ENCODE measurements around the gene FUS.
"Not testable (repeated sequence)": the region's sequence is repeated elsewhere in the genome, so short reads cannot be mapped to it uniquely, and the experiment has no call there.

Gene FUS

DNA sequence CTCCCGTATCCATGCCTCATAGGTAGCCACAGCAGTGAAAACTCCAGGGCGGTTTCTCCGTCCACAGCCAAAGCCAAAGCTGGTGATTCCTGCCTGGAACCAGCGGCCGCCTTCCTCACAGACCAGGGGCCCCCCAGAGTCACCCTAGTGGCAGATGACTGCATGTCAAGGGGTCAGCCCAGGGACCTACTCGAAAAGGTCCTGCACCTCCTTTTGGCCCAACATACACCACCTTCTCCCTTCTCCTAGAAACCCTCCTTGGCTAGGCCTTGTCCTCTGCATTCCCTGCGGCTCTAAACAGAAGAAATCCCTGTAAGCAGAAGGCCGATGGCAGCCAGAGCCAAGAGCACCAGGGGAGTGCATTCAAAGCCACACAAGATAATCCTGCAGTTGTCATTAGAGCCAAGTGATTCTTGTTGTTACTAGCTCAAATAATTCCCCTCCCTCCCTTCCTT lies 36.2 kb upstream of the FUS start:
- no peak for DNase-seq (ENCODE audit: low read depth)

DNA sequence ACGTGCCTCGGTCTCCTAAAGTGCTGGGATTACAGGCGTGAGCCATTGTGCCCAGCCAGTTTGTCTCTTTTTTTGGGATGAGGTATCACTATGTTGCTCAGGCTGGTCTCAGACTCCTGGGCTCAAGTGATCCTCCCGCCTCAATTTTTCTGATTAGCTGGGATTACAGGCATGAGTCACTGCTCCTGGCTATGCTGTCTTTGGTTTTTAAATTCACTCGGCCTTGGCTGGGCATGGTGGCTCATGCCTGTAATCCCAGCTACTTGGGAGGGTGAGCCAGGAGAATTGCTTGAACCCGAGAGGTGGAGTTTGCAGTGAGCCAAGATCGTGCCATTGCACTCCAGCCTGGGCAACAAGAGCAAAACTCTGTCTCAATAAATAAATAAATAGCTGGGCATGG lies 35.5 kb upstream of the FUS start:
- not testable (repeated sequence) for DNase-seq (ENCODE audit: low read depth)

- no peak for DNase-seq (ENCODE audit: low read depth)
These were observed 34.4 kb upstream of the FUS start for GRCh38 chr16:31145398-31145990.

DNA sequence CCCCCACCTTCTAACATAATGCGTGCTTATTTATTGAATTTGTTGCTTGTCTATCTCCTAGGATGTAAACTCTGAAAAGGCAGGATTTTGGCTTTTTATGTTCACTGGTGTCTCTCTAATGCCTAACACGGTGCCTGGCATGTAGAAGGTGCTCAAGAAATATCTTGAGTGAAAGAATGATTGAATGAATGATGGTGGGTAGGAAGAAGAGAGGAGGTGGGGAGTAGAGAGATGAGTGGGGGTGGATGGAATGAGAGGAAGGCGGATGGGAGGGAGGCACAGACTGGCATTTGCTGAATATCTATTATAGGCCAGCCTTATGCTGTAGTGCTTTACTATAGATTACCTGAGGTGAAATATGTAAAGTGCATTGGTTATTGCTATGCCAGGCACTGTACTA lies 32.4 kb upstream of the FUS start:
- no peak for DNase-seq (ENCODE audit: low read depth)

- no peak for DNase-seq (ENCODE audit: low read depth)
These were observed 31.6 kb upstream of the FUS start for GRCh38 chr16:31148281-31148728.

DNA sequence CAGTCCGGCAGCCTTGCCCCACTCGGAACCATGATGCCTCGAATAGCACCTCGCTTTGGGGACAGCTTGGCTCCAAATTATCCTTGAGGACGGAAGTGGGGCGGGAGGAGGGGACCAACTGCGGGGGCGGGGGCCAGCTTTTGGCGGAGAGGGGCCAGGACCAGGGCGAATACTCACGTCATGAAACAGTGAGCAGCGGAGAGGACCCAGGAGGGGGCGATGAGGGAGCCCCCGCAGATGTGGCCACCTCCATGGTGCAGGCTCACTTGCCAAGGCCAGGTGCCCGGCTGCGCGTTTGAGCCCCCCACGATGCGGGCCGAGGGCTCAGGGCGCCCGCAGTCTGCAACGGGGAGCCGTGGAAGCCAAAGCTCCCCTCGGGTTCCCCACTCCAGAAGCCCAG lies 31.0 kb upstream of the FUS start:
- DNase-seq (ENCODE audit: low read depth): no peak

DNA sequence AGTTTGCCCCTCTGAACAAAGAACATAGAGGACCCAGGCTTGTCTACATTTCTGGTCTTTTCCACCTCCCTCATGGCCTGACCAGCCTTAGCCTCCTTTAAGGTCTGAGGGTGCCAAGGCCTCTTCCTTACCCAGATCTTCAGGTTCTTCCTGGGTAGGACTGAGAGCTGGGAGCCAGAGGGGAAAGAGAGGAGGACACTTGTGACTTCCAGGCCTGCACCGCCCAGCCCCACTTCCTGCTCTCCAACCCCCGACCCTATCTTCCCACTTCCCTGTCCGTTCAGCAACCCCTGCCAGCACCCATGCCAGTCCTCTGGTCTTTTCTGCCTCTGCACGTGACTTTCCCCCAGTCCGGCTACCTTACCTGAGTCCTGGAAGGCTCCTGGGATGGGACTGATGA lies 30.6 kb upstream of the FUS start:
- no peak for DNase-seq (ENCODE audit: low read depth)

- DNase-seq (ENCODE audit: low read depth): no peak
These were observed 29.7 kb upstream of the FUS start, which contains the start of gene PRSS36 for GRCh38 chr16:31149894-31150890. PRSS36 (minus strand) TSS chr16:31150066; CDS start chr16:31150035, 31 bp downstream.

DNA sequence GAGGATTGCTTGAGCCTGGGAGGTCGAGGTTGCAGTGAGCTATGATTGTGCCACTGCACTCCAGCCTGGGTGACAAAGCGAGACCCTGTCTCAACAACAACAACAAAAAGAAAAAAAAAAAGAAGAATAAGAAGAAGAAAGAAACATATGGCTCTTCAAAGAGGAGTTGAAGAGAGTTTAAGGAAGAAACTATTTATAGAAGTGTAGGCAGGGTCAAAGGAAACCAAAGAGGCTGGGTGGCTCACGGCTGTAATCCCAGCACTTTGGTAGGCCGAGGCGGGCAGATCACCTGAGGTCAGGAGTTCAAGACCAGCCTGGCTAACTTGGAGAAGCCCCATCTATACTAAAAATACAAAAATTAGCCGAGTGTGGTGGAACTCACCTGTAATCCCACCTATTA lies 29.0 kb upstream of the FUS start:
- DNase-seq (ENCODE audit: low read depth): not testable (repeated sequence)

GRCh38 chr16:31157136-31157535 lies 22.8 kb upstream of the FUS start:
- no peak for DNase-seq (ENCODE audit: low read depth)

- no peak for DNase-seq (ENCODE audit: low read depth)
These were observed 12.6 kb upstream of the FUS start for GRCh38 chr16:31167315-31167714.

DNA sequence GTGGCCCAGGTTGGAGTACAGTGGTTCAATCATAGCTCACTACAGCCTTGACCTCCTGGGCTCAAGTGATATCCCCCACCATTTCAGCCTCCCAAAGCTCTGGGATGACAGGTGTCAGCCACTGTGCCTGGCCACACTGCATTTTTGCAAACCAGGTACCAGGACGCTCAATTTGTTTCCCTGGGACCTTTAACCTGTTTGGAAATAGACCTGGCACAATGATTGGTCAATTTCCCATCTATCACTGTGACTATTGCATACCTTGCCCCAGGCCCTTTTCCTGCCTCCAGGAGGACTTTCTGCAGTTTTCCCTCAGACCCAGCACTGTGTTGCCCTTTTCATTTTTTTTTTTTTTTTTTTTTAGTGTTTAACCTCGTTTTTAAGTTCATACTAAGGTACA lies 11.1 kb upstream of the FUS start:
- no peak for DNase-seq (ENCODE audit: low read depth)

DNA sequence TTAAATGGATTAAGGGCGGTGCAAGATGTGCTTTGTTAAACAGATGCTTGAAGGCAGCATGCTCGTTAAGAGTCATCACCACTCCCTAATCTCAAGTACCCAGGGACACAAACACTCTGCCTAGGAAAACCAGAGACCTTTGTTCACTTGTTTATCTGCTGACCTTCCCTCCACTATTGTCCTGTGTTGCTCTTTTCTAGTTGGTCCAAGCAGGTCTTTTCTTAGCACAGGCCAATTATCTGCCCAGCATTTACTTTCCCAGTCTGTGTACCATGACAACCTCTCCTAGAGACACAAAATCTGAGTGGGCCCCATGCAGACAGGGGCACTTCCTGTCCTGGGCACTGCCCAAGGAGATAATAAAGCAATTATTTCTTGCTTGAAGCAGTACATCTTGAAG lies 9.9 kb upstream of the FUS start:
- not testable (repeated sequence) for DNase-seq (ENCODE audit: low read depth)

- no peak for DNase-seq (ENCODE audit: low read depth)
These were observed 2.8 kb upstream of the FUS start for GRCh38 chr16:31177136-31177535.

- no peak for DNase-seq (ENCODE audit: low read depth)
These were observed 656 bp upstream of the FUS start for GRCh38 chr16:31179219-31179746.

- no peak for DNase-seq (ENCODE audit: low read depth)
These were observed 1.3 kb downstream of the FUS start for GRCh38 chr16:31181102-31181830.

DNA sequence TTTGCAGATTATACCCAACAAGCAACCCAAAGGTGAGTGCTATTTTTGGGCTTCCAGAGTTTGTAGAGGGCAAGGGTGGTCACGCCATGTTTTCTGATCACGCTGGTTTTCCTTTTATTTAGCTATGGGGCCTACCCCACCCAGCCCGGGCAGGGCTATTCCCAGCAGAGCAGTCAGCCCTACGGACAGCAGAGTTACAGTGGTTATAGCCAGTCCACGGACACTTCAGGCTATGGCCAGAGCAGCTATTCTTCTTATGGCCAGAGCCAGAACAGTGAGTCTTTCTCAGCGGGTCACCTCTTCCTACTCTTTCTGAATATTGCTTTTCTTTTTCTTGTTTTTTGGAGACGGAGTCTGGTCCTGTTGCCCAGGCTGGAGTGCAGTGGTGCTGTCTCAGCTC lies 2.5 kb downstream of the FUS start:
- no peak for DNase-seq (ENCODE audit: low read depth)

DNA sequence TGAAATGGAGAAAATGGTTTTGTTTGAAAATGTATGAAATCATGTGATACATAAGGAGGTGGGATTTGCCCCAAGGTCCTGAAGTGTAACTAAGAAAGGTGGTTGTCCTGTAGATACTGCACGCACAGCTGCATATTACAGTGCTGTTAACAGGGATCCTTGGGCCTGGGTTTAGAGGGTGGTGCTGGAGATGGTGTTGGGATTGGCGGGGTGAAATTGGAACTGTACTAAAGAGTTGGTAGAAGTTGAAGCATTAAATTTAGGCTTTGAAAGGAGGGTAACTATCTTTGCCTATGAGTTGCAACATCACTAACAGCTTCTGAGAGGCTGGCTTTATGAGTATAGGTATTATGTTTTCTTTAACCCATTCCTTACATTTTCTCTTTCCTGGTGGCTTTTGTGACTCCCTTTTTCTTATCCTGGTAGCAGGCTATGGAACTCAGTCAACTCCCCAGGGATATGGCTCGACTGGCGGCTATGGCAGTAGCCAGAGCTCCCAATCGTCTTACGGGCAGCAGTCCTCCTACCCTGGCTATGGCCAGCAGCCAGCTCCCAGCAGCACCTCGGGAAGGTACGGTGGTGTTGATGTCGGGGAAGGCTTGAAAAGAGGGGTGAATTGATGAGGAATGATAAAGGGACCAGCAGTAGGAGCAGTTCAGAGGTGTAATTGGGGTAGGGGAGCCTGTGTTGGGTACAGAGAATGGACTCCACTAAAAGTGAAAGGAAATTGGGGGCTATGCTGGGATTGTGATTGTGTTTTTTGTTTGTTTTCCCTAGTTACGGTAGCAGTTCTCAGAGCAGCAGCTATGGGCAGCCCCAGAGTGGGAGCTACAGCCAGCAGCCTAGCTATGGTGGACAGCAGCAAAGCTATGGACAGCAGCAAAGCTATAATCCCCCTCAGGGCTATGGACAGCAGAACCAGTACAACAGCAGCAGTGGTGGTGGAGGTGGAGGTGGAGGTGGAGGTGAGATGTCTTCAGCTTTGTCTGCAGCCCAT lies 3.8 kb downstream of the FUS start:
- DNase-seq (ENCODE audit: low read depth): no peak

DNA sequence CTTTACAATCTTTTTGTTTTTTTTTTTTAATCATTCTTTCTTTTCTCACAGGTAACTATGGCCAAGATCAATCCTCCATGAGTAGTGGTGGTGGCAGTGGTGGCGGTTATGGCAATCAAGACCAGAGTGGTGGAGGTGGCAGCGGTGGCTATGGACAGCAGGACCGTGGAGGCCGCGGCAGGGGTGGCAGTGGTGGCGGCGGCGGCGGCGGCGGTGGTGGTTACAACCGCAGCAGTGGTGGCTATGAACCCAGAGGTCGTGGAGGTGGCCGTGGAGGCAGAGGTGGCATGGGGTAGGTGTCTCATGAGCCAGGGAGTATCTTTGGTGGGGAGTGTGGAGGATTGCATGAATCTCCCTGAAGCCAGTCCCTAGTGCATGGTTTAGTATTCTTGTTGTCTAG lies 4.9 kb downstream of the FUS start:
- no peak for DNase-seq (ENCODE audit: low read depth)

DNA sequence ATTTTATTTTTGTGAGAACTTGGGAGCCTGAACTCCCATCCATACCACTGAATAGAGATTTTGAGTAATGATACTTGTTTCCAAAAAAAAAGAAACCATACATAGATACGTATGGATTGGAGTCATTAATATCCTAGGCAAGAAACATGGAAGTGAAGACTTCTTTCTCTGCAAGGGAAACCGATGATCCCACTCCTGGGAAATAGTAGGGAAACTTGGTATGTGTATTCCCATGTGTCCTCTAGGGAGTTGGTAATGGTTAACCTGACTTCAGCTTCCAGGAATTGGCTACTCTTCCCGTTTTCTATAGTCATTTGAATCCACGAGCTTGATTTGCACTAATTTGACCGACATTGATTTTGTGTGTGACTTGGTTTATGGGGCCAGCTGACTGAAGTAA lies 5.4 kb downstream of the FUS start:
- no peak for DNase-seq (ENCODE audit: low read depth)

GRCh38 chr16:31186176-31186575 lies 6.2 kb downstream of the FUS start:
- no peak for DNase-seq (ENCODE audit: low read depth)

Measured in stimulated activated CD8-positive, alpha-beta memory T cell treated with anti-CD3 and anti-CD28 coated beads, Interleukin-15, amount 100 ng/mL, for 1 hour (primary cell).